Right lobe of liver (tissue), 4 donors: ENCODE data around the gene MACC1.

ENCODE experiments used
- POLR2A ChIP-seq: fragments of 450-650 bp; IDR thresholded peaks from one replicate; pipeline ENCODE4 v1.6.1; 2017; ENCODE audit warnings: antibody characterized with exemption, mild to moderate bottlenecking
- TF ChIP-seq, protein P1 (sequence below), 4 donors: fragments of 200-600 bp in 3 of 4; fragments of 450-650 bp in 1 of 4; IDR thresholded peaks; one replicate each; pipeline versions ENCODE4 v1.5.1 to v1.8.0; 2016 to 2022; ENCODE audit warnings: antibody characterized with exemption in 4 of 4, mild to moderate bottlenecking in 2 of 4
- donor health status: DM: no; HTN: no; CAD: no.
- donor health status: DM: no; HTN: no; CAD: no.
- donor health status: DM: no; HTN: yes; CAD: no.

GRCh38 chr7:20089431-20089830, 127.8 kb downstream of the MACC1 start:
- TF ChIP-seq POLR2A = no peak
- TF ChIP-seq, protein P1, sequence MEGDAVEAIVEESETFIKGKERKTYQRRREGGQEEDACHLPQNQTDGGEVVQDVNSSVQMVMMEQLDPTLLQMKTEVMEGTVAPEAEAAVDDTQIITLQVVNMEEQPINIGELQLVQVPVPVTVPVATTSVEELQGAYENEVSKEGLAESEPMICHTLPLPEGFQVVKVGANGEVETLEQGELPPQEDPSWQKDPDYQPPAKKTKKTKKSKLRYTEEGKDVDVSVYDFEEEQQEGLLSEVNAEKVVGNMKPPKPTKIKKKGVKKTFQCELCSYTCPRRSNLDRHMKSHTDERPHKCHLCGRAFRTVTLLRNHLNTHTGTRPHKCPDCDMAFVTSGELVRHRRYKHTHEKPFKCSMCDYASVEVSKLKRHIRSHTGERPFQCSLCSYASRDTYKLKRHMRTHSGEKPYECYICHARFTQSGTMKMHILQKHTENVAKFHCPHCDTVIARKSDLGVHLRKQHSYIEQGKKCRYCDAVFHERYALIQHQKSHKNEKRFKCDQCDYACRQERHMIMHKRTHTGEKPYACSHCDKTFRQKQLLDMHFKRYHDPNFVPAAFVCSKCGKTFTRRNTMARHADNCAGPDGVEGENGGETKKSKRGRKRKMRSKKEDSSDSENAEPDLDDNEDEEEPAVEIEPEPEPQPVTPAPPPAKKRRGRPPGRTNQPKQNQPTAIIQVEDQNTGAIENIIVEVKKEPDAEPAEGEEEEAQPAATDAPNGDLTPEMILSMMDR (IDR thresholded peaks at IDR 0.05) = no peak
